K562 (cell line): ENCODE data around the gene DNM1. TPM values are rescaled to one million over a fixed set of nuclear protein-coding genes. Genes with fewer than 3 reads are reported as not detected.
A peak's percentile ranks its signal among the peaks of the same experiment; 100 is the strongest.

ENCODE experiments used
- ATF7 ChIP-seq: fragments of 450-650 bp; IDR thresholded peaks from 2 replicates; pipeline ENCODE4 v1.7.1; 2014; ENCODE audit warnings: mild to moderate bottlenecking, moderate library complexity
- BACH1 ChIP-seq: fragments of 200-800 bp; sonication (Bioruptor generic); IDR thresholded peaks from 2 replicates; pipeline ENCODE4 v1.6.1; 2016; ENCODE audit warnings: missing genetic modification characterization, missing compliant biosample characterization
- CBX8 ChIP-seq: fragments of 200-600 bp; sonication (generic); IDR thresholded peaks from 2 replicates; pipeline ENCODE4 v1.6.1; 2012; ENCODE audit warnings: borderline replicate concordance, mixed run types, low read depth, mild to moderate bottlenecking, moderate library complexity, mixed read lengths, low read length, control low read depth, inconsistent platforms; ENCODE audit not compliant: poor library complexity, severe bottlenecking; ENCODE audit errors: extremely low read depth
- CSDE1 ChIP-seq, 2 experiments: fragments of 450-650 bp; IDR thresholded peaks; 2 replicates each; pipeline ENCODE4 v1.6.1; 2016; ENCODE audit warnings: mild to moderate bottlenecking in 1 of 2
- CTBP1 ChIP-seq: fragments of 450-650 bp; IDR thresholded peaks from 2 replicates; pipeline ENCODE4 v1.6.1; 2016; ENCODE audit warnings: borderline replicate concordance
- ETV6 ChIP-seq, 3 experiments: fragments of 150-350 bp in 1 of 3; sonication (generic) in 1 of 3; formaldehyde crosslinking in 1 of 3; IDR thresholded peaks; 2 replicates each; pipeline versions ENCODE4 v1.6.1 to v1.8.0; 2014 to 2022; ENCODE audit warnings: borderline replicate concordance in 2 of 3, low read depth in 2 of 3, antibody characterized with exemption in 1 of 3, low read length in 1 of 3, mild to moderate bottlenecking in 1 of 3, missing genetic modification reagents in 1 of 3
- HDAC8 ChIP-seq: fragments of 450-650 bp; IDR thresholded peaks from 2 replicates; pipeline ENCODE4 v1.6.1; 2016; ENCODE audit warnings: mild to moderate bottlenecking, missing genetic modification characterization, moderate library complexity, missing compliant biosample characterization
- KLF16 ChIP-seq: IDR thresholded peaks from 2 replicates; pipeline ENCODE4 v1.6.1; 2016; ENCODE audit warnings: antibody characterized with exemption
- PCBP1 ChIP-seq: fragments of 200-400 bp; formaldehyde crosslinking; IDR thresholded peaks from 2 replicates; pipeline ENCODE4 v1.6.1; 2018; ENCODE audit warnings: mild to moderate bottlenecking, low read depth, low read length; ENCODE audit not compliant: poor library complexity, severe bottlenecking
- PCBP2 ChIP-seq: fragments of 200-400 bp; formaldehyde crosslinking; IDR thresholded peaks from 2 replicates; pipeline ENCODE4 v1.6.1; 2018; ENCODE audit warnings: low read length, low read depth, mild to moderate bottlenecking, moderate library complexity; ENCODE audit not compliant: poor library complexity, severe bottlenecking
- RBM15 ChIP-seq: fragments of 200-400 bp; formaldehyde crosslinking; IDR thresholded peaks from 2 replicates; pipeline ENCODE4 v1.6.1; 2018; ENCODE audit warnings: mild to moderate bottlenecking, low read length, moderate library complexity; ENCODE audit not compliant: insufficient read depth
- SAP30 ChIP-seq: fragments of 200-600 bp; sonication (generic); IDR thresholded peaks from 2 replicates; pipeline ENCODE4 v1.6.1; 2012; ENCODE audit warnings: borderline replicate concordance, low read depth, mild to moderate bottlenecking, moderate library complexity, low read length, control low read depth, inconsistent platforms; ENCODE audit not compliant: insufficient read depth, poor library complexity, severe bottlenecking
- SMAD2 ChIP-seq: fragments of 150-350 bp; IDR thresholded peaks from 2 replicates; pipeline ENCODE4 v1.6.1; 2014; ENCODE audit warnings: low read depth, mild to moderate bottlenecking, low read length
- SP2 ChIP-seq: IDR thresholded peaks from 2 replicates; pipeline ENCODE4 v1.6.1; 2011; ENCODE audit warnings: mild to moderate bottlenecking, low read depth, low read length, moderate library complexity; ENCODE audit not compliant: poor library complexity, severe bottlenecking; ENCODE audit errors: extremely low read depth
- STAT5B ChIP-seq: fragments of 250-450 bp; sonication (Bioruptor Pico); IDR thresholded peaks from 2 replicates; pipeline ENCODE4 v1.8.0; 2021; ENCODE audit warnings: mild to moderate bottlenecking, inconsistent platforms
- ZC3H8 ChIP-seq: fragments of 450-650 bp; IDR thresholded peaks from 2 replicates; pipeline ENCODE4 v1.6.1; 2017
- ZNF253 ChIP-seq: fragments of 250-450 bp; sonication (Bioruptor Pico); conservative IDR thresholded peaks from 2 replicates; pipeline ENCODE4 v1.6.1; 2021; ENCODE audit warnings: mild to moderate bottlenecking
- ZNF507 ChIP-seq: conservative IDR thresholded peaks from 2 replicates; pipeline ENCODE4 v1.6.1; 2017; ENCODE audit warnings: missing genetic modification characterization, missing compliant biosample characterization
- polyA plus RNA-seq, 8 experiments: library from polyadenylated mRNA; depleted of rRNA in 4 of 8; stranded (reverse) in 5 of 8; unstranded in 3 of 8; fragments of >200 nt; fragmentation: Nextera tagmentation in 2 of 8; fragmentation: Illumina TruSeq in 1 of 8; extraction: Ambion mirVana in 2 of 8; extraction: Trizol in 1 of 8; gene quantifications; 2 replicates each; pipeline versions ENCODE4 v1.2.1 to v1.2.3, GENCODE V29; 2011 to 2014; ENCODE audit warnings: inconsistent platforms in 1 of 8, missing spikeins in 1 of 8
- total RNA-seq, 7 experiments: library from RNA; depleted of rRNA in 6 of 7; stranded (reverse); fragments of >200 nt in 6 of 7; fragmentation: Illumina TruSeq in 2 of 7; extraction: Trizol in 2 of 7; gene quantifications; 2 replicates each; pipeline versions ENCODE4 v1.2.1 to v1.2.3, GENCODE V29; 2011 to 2021; ENCODE audit warnings: low replicate concordance in 1 of 7
- TF ChIP-seq, protein P1 (sequence below): fragments of 200-800 bp; sonication (Bioruptor generic); IDR thresholded peaks from 2 replicates; pipeline ENCODE4 v1.6.1; 2017; ENCODE audit warnings: missing genetic modification characterization, missing compliant biosample characterization
- TF ChIP-seq, protein P2 (sequence below): fragments of 250-450 bp; sonication (Bioruptor Pico); IDR thresholded peaks from 2 replicates; pipeline ENCODE4 v1.6.1; 2021; ENCODE audit warnings: mild to moderate bottlenecking
- TF ChIP-seq, protein P3 (sequence below): fragments of 250-450 bp; sonication (Bioruptor Pico); IDR thresholded peaks from 2 replicates; pipeline ENCODE4 v1.5.1; 2021; ENCODE audit warnings: mild to moderate bottlenecking
- TF ChIP-seq, protein P4 (sequence below): fragments of 450-650 bp; formaldehyde crosslinking; IDR thresholded peaks from 2 replicates; pipeline ENCODE4 v1.4.0; 2020; ENCODE audit warnings: mild to moderate bottlenecking, moderate library complexity

Gene DNM1
- total and polyA plus RNA-seq, 9 of the 15 experiments (the other 6 are each of a cell fraction or from before 2014, with no cell fraction given): 0.39 to 23.1 (median 9.1) TPM

DNA sequence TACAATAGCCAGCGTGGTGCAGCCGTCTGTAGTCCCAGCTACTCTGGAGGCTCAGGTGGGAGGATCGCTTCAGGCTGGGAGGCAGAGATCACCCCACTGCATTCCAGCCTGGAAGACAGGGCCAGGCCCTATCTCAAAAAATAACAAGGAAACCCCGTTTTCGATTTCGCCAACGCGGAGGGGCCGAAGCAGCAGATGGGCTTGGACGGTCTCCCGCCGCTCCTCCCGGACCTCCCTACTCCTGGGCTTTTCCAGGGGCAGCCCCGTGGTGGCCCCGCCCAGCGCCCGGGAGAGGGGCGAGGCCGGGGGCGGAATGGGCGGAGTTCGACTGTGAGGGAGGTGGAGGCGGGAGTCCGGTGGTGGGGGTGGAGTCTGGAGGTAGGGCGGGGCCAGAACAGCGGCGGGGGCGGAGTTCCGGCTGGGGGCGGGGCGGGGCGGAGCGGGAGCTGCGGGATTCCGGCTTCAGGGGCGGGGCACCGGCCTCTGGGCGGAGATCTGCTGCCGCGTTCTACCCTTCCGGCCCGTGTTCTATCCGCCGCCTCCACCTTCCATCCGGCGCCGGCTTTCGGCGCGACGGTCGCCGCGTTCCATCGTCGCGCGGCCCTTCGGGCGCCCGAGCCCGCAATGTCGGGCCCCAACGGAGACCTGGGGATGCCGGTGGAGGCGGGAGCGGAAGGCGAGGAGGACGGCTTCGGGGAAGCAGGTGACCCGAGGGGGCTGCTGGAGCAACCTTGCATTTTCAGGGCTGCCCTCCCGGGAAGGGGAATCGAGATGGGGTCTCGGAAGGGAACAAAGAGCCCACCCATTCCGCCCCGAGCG, 43.2 kb upstream of the DNM1 start, which contains the start of gene BBLN (continued):
- no peak for TF ChIP-seq STAT5B (CRISPR knock-in tag)
- TF ChIP-seq ZC3H8: peak; percentile 82; the same call in 1 of the 2 replicates
- TF ChIP-seq, protein P1, sequence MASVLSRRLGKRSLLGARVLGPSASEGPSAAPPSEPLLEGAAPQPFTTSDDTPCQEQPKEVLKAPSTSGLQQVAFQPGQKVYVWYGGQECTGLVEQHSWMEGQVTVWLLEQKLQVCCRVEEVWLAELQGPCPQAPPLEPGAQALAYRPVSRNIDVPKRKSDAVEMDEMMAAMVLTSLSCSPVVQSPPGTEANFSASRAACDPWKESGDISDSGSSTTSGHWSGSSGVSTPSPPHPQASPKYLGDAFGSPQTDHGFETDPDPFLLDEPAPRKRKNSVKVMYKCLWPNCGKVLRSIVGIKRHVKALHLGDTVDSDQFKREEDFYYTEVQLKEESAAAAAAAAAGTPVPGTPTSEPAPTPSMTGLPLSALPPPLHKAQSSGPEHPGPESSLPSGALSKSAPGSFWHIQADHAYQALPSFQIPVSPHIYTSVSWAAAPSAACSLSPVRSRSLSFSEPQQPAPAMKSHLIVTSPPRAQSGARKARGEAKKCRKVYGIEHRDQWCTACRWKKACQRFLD (CRISPR knock-in tag): no peak
- peak; percentile 86 for TF ChIP-seq PCBP1
- TF ChIP-seq CBX8: no peak
- TF ChIP-seq, protein P2, sequence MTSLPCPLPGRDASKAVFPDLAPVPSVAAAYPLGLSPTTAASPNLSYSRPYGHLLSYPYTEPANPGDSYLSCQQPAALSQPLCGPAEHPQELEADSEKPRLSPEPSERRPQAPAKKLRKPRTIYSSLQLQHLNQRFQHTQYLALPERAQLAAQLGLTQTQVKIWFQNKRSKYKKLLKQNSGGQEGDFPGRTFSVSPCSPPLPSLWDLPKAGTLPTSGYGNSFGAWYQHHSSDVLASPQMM (CRISPR knock-in tag): no peak
- TF ChIP-seq ZNF253 (CRISPR knock-in tag): 0 out of 2 replicates have a peak, but pooled peaks have one; percentile 72
- TF ChIP-seq, protein P3, sequence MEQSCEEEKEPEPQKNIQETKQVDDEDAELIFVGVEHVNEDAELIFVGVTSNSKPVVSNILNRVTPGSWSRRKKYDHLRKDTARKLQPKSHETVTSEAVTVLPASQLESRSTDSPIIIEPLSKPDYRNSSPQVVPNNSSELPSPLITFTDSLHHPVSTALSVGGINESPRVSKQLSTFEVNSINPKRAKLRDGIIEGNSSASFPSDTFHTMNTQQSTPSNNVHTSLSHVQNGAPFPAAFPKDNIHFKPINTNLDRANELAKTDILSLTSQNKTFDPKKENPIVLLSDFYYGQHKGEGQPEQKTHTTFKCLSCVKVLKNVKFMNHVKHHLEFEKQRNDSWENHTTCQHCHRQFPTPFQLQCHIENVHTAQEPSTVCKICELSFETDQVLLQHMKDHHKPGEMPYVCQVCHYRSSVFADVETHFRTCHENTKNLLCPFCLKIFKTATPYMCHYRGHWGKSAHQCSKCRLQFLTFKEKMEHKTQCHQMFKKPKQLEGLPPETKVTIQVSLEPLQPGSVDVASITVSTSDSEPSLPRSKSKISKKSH: no peak
- peak; percentile 73 for TF ChIP-seq SAP30
- no peak for TF ChIP-seq CTBP1
- no peak for TF ChIP-seq RBM15
- TF ChIP-seq, protein P4, sequence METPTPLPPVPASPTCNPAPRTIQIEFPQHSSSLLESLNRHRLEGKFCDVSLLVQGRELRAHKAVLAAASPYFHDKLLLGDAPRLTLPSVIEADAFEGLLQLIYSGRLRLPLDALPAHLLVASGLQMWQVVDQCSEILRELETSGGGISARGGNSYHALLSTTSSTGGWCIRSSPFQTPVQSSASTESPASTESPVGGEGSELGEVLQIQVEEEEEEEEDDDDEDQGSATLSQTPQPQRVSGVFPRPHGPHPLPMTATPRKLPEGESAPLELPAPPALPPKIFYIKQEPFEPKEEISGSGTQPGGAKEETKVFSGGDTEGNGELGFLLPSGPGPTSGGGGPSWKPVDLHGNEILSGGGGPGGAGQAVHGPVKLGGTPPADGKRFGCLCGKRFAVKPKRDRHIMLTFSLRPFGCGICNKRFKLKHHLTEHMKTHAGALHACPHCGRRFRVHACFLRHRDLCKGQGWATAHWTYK (CRISPR knock-in tag): peak; percentile 87
- TF ChIP-seq SMAD2: no peak
- no peak for TF ChIP-seq ATF7
- no peak for TF ChIP-seq SP2
- 0 out of 2 replicates have a peak, but pooled peaks have one; percentile 56 for TF ChIP-seq HDAC8
- TF ChIP-seq PCBP2: no peak
- no peak for TF ChIP-seq CSDE1 (IDR thresholded peaks at IDR 0.05)
- no peak for TF ChIP-seq ZNF507 (tag)
- no peak for TF ChIP-seq BACH1 (tag)
- TF ChIP-seq ETV6 (IDR thresholded peaks at IDR 0.05; ENCODE audit: borderline replicate concordance in 1 of 2, low read depth in 2 of 2, low read length in 1 of 2): no peak
- TF ChIP-seq ETV6 (CRISPR knock-in tag; IDR thresholded peaks at IDR 0.05; ENCODE audit: borderline replicate concordance): no peak
- no peak for TF ChIP-seq KLF16
